ENCODE measurements around the gene GASK1A. TPM values are rescaled to one million over a fixed set of nuclear protein-coding genes. Genes with fewer than 3 reads are reported as not detected.

The GASK1A gene
- total RNA-seq, 1 donor from 2014 or later = 2.9 TPM

- ATAC-seq = peak; percentile 26
Observed at GRCh38 chr3:42983927-42984326, 4.8 kb downstream of the GASK1A start.

GRCh38 chr3:42984701-42985100 is 5.6 kb downstream of the GASK1A start:
- ATAC-seq = no peak

- no peak for ATAC-seq
Observed at GRCh38 chr3:42988097-42988496, 9.0 kb downstream of the GASK1A start.

- ATAC-seq = no peak
Observed at GRCh38 chr3:42988566-42988965, 9.5 kb downstream of the GASK1A start.

- no peak for ATAC-seq
Observed at GRCh38 chr3:42991341-42992315, 12.5 kb downstream of the GASK1A start.

GRCh38 chr3:42994595-42994994 is 15.5 kb downstream of the GASK1A start:
- ATAC-seq = no peak

GRCh38 chr3:42996021-42996420 is 16.9 kb downstream of the GASK1A start:
- ATAC-seq = no peak

GRCh38 chr3:42996633-42997075 is 17.5 kb downstream of the GASK1A start:
- peak; percentile 21 for ATAC-seq

GRCh38 chr3:42999212-42999611 is 20.1 kb downstream of the GASK1A start:
- ATAC-seq = no peak

- ATAC-seq = no peak
Observed at GRCh38 chr3:42999632-43000031, 20.5 kb downstream of the GASK1A start.

- ATAC-seq = no peak
Observed at GRCh38 chr3:43000387-43000786, 21.3 kb downstream of the GASK1A start.

- ATAC-seq = peak; percentile 54
Observed at GRCh38 chr3:43001094-43001553, 22.0 kb downstream of the GASK1A start.

- ATAC-seq = no peak
Observed at GRCh38 chr3:43001556-43002121, 22.5 kb downstream of the GASK1A start.

GRCh38 chr3:43004282-43004681 is 25.2 kb downstream of the GASK1A start:
- ATAC-seq = no peak

GRCh38 chr3:43005253-43005652 is 26.1 kb downstream of the GASK1A start:
- ATAC-seq = no peak

- ATAC-seq = no peak
Observed at GRCh38 chr3:43005981-43006380, 26.9 kb downstream of the GASK1A start.

GRCh38 chr3:43006825-43007224 is 27.7 kb downstream of the GASK1A start:
- ATAC-seq = no peak

- no peak for ATAC-seq
Observed at GRCh38 chr3:43009547-43009946, 30.4 kb downstream of the GASK1A start.

GRCh38 chr3:43010638-43011037 is 31.5 kb downstream of the GASK1A start:
- no peak for ATAC-seq

GRCh38 chr3:43011638-43012037 is 32.5 kb downstream of the GASK1A start:
- no peak for ATAC-seq

- ATAC-seq = no peak
Observed at GRCh38 chr3:43012174-43012573, 33.1 kb downstream of the GASK1A start.

- ATAC-seq = no peak
Observed at GRCh38 chr3:43013256-43013655, 34.1 kb downstream of the GASK1A start.

GRCh38 chr3:43013743-43014155 is 34.6 kb downstream of the GASK1A start:
- no peak for ATAC-seq

- no peak for ATAC-seq
Observed at GRCh38 chr3:43014241-43014640, 35.1 kb downstream of the GASK1A start.

Measured in esophagus mucosa (tissue), 1 donor.